ENCODE measurements around the gene FUZ.

- TF ChIP-seq ATF3 (IDR thresholded peaks at IDR 0.05) (no peak), POLR2A (IDR thresholded peaks at IDR 0.05; ENCODE audit: borderline replicate concordance, extremely low read depth, insufficient read depth, insufficient read length) (no peak), EZH2phosphoT487 (IDR thresholded peaks at IDR 0.05; ENCODE audit: borderline replicate concordance) (no peak)
Measured at GRCh38 chr19:49836176-49837008, 23.3 kb upstream of the FUZ start.

Measured in HCT116 (cell line).